Measurements from ENCODE around the gene DLEU7. TPM values are rescaled to one million over a fixed set of nuclear protein-coding genes. Genes with fewer than 3 reads are reported as not detected.

The DLEU7 gene
- total RNA-seq, 2 donors from 2014 or later: 0.10 to 0.15 TPM

DNA sequence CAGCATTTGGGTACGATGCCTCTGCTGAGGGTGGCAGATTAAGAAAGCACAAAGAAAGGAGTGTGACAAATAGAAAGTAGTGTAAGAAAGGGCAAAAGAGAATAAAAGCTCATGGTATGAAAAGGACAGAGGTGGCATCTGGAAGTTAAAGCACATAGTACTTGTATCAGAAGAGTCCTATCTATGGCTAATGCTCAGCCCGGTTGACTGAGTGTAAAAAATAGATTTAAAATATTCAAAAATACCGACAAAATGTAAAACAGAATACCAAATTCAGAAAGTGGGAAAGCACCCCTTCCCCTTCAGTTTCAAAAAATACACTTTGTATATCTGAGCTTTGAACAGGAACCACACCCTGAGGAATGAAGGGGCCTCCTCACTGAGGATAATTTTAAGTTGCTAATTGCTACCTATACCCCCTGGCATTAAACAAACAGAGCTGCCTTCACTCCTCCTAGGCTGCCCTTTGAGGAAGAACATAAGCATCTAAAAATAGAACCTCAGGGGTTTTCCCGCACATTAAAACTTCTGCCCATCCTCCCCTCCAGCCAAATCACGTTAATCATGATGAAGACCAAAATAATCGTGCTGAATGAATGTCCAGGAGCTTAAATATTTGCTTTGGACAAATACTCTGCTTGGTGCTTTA lies 43.3 kb downstream of the DLEU7 start:
- no peak for ATAC-seq
- intact Hi-C loops (cut with DNase I): loop anchor here in 1 of 2 donors (2.0 to 10.0 kb wide), 3 partner anchors 423 to 823 kb away; no protein-coding TSS in a partner anchor
- DNase-seq: no peak

DNA sequence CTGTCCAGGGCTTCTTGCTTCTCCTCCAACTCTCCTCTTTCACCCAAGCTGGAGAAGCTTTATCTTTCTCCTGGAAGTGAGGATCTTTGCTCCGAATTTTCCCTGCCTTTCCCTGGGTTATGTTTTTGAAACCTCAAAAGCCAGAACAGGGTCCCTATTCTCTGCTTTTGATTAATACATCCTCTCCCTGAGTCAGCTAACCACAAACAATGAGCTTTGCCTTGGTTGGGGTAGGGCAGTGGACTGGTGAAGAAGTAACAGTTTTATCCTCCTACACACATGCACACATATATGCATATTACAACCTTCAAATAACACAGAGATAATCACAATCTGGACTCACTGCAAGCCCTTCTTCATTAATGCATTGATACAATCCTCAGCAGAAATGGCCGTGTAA lies 44.6 kb downstream of the DLEU7 start:
- DNase-seq: no peak
- intact Hi-C loops (cut with DNase I): loop anchor here in 1 of 2 donors (5.0 kb wide), 1 partner anchor 272 kb away; no protein-coding TSS in a partner anchor
- no peak for ATAC-seq

DNA sequence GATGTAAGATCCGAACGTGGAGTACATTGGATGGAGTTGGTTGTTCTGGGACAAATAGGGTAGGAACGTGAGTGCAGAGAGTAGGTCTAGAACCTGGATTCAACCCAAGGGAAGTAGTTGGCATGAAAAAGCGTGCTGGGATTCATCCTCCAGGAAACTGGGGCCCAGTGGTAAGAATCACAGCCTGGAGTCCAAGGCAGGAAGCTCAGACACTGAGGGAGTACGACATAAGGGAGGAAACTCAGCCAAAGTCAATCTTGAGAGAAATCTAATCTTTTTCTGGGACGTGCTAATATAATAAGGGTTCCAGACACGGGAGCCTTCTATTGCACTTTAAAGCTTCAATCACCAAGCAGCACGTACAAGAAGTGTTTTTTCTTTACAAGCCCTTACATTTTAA lies 46.4 kb downstream of the DLEU7 start:
- intact Hi-C loops (cut with DNase I): loop anchor here in 1 of 2 donors (5.0 kb wide), 1 partner anchor 270 kb away; no protein-coding TSS in a partner anchor
- peak in 1 of 2 donors; percentile 39 for ATAC-seq
- DNase-seq: no peak

DNA sequence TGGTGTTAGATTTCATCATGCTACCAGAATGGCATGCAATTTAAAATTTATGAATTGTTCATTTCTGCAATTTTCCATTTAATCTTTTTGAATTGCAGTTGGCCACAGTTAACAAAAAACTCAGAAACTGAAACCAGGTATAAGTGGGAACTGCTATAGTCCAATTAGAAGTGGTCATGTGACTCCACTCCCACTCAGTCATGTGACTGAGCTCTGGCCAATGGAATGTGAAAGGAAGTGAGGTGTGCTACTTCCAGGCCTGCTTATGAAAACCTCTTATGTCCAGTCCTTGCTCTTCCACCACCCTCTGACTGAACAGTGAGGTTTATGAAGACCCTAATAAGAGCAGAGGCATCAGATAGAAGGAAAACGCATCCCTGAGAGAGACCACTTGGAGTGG lies 47.0 kb downstream of the DLEU7 start:
- DNase-seq (no peak), ATAC-seq (no peak)
- intact Hi-C loops (cut with DNase I): loop anchor here in 1 of 2 donors (5.0 kb wide), 1 partner anchor 269 kb away; no protein-coding TSS in a partner anchor

DNA sequence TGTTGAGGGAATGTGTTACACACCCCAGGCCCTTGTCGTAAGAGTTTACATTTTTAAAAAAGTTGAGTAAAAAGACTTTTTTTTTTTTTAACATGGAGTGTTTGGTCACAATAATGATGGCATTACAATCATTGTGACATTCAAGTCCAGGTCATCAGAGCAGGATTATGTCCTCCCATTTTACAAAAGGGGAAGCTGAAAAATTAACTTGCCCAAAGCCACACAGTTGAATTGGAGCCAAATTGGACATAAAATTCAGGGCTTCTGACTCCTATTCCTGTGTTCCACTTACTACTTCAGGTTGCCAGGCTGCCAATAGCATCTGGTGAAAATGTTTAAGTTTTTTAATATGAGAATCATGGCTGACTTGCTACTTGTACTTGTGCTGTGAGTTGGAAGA lies 49.3 kb downstream of the DLEU7 start:
- DNase-seq (no peak), ATAC-seq (no peak)
- intact Hi-C loops (cut with DNase I): no loop called here

DNA sequence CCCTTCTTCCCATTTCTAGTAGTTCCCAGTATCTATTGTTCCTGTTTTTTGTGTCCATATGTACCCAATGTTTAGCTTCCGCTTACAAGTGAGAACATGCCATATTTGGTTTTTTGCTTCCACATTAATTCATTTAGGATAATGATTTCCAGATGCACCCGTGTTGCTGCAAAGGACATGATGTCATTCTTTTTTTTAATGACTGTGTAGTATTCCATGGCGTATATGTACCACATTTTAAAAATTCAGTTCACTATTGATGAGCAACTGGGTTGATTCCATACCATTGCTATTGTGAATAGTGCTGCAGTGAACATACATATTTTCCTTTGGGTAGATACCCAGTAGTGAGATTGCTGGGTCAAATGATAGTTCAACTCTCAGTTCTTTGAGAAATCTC lies 50.5 kb downstream of the DLEU7 start:
- ATAC-seq (no peak), DNase-seq (no peak)
- intact Hi-C loops (cut with DNase I): no loop called here

DNA sequence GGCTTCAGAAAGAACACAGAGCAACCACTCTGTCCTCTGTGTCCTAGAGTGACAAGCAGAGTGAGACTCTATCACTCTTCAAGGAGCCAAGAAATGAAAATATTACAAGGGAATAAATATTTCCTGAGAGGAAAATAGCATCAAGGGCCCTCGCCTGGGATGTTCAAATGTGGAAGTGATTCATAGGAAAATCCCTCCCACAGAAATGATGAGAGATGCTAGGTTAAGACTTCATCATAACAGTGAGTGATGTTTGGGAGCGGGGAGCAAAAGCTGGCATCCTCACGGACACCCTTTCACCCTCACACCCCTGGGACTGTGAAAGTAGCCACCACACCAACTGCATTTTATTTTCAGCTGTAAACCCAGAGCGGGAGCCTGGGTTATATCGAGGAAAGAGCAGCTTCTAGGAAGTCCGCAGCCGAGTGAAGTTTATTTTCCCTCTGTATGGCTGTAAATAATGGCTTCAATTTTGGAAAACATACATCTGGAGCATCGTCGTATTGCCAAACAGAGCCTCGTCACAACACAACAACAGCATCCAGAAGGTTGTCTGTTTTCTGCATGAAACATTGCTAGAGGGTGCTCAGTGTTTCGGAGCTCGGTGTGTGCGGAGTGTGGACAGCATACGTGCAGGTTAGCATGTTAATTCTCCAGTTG lies 54.8 kb downstream of the DLEU7 start:
- intact Hi-C loops (cut with DNase I): no loop called here
- DNase-seq: no peak
- no peak for ATAC-seq

DNA sequence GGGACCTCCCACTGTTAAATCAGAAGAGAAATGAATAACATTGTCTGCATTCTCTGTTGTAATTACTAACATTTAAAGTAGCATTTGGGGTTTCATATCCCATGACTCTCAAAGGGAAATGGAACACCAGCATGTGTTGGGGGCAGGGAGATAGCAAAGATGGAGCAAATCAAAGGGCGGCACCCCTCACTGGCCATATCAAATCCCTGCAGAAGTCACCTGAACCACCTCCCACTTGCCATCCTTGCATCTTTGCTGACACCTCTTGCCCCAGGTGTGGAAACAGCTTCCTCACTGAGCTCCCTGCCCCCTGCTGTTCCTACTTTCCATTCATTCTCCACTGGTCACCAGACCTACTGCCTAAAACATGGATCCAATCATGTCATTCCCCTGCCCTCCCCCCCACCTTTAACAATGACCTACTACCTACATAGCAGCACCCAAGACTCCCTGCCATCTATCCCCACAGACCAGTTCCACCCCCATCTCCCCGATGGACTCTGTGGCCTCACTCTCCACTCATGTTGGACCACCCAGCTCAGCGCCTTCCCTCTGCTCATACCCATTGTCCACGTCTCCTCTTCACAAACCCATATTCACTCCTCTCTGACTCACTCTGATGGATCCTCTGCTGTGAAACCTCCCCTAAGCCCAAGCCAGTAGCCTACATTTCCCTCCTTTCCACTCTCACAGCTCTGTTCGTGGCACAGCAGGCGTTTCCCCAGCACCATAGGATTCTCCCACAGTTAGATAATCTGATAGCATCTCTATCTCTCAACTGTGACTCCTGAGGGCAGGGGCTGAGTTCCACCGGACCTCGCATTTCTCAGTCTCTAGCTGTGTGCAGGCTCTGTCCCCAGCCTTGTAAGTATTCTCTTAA lies 55.9 kb downstream of the DLEU7 start:
- intact Hi-C loops (cut with DNase I): no loop called here
- ATAC-seq (no peak), DNase-seq (no peak)

DNA sequence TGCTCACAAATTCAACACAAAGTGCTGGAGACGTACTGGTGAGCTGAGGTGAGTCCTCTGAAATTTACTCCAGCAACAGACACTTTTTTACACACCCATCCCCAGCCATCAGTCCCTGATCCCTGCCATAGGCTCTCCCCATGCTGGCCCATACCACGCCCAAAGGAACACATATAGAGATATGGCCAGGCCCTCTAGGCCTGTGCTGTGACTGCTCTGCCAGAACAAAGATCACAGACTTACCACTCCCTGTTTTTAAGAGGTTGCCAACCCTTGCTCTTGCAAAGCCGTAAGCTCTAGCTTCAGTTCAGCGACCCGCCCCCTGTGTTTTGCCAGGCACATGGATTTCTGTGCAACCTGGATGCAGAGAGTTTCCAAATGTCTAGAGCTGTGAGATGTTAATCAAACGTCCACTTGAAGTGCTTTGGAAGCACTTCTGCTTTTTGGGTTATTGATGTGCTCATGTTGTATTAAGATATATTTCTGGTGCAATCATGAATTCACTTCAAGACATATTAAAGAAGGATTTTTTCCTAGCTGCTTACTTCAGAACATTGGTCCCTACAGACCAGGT lies 59.7 kb downstream of the DLEU7 start:
- no peak for DNase-seq
- intact Hi-C loops (cut with DNase I): no loop called here
- ATAC-seq: no peak

DNA sequence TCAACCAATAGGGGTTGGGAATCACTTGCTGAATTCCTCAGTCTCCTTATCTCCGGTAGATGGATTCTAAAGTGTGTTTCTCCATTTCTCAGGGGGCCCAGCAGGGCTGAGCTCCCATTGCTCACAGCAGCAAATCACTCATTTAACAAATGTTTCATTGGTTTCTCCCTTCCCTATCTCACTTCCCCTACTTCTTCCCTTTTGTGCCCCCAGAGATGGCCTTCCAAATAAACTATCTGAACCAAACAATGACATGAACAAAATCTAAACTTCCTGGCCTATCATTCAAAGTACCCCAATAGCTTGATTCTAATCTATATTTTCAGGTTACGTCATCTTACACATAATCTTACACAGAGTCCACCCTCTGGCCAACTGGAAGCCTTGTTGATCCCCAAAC lies 60.4 kb downstream of the DLEU7 start:
- DNase-seq: no peak
- intact Hi-C loops (cut with DNase I): no loop called here
- ATAC-seq: no peak

DNA sequence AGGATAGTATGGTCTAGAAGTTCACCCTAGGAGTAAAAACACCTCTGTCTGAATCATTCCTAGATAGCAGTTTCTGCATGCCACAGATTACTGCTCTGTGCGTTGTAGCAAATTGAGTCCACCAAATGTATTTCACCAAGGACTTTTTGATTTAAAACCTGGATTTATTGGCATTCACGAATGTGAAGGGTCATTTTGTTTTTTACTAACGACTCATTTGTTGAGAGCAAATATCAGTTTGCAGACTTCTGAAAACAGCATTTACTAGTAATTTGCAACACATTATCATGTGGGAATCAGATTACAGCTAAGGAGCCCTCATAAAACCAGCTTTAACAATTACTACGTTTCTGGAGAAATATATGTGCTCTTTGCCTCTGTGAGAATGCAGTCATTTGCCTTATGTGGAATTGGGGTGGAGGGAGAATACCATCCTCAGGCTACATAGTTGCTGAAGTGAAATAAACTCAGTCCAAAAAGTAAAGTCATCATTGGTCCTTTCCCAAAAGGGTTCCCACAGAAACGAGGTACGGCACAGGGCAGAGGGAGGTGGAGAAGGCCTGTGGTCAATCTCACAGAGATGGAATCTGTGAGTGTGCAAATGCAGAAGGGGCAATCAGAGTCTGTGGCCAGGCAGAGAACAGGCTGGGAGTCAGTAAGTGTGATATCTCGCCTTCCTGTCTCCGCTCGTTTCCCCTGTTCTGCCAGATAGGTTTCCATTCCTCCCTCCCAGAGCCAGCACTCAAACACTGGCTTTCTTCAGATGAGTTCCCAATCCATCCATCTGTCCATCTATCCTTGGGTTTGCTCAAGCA lies 63.1 kb downstream of the DLEU7 start:
- ATAC-seq (peak in 1 of 2 donors; percentile 59), DNase-seq (no peak)
- intact Hi-C loops (cut with DNase I): no loop called here

DNA sequence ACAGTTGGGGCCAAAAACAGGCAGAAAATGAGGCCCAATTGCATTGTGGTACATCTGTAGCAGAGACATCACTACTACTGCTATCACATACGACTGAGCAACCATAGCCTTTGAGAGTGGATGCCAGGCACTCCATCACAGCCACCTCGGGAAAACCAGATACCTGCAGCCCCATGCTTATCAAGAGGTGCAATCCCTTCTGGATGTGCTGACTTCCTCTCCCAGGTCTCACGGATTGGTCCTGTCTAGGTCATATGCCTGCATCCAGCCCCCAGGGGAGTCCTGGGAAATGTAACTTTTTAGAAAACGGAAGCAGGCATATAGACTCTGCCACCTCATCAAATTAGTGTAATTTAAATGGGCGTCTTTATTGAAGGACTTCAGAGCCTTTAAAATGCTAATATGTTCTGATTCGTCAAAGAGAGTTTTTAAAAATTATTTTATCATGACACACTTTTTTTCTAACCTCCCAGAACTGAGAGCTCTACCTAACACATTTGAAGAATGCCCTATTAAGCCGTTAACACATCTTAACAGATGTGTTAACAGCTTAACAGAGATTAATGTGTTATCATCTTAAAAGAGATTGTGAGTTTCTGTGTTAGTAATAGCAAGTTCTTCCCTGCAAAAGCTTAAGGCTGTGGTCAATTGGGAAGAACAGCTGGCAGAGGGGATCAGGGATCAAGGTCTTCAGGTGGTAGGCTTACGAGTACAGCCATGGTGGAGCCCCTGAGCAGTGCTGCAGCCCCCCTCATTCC lies 63.9 kb downstream of the DLEU7 start:
- DNase-seq: no peak
- ATAC-seq: peak in 1 of 2 donors; percentile 51
- intact Hi-C loops (cut with DNase I): no loop called here

Other genes with a start within 250 kb of the DLEU7 start
- 10 to 100 TPM; 40.7 to 42.8 TPM for gene RNASEH2B, start 66.1 kb upstream of the DLEU7 start, total RNA-seq